IMR-90 (cell line): ENCODE measurements around the gene GGT1. TPM values are rescaled to one million over a fixed set of nuclear protein-coding genes. Genes with fewer than 3 reads are reported as not detected.

Experiments
- ATAC-seq: fragments of 200-7000 bp; cut with Tn5 transposase; 2 replicates; pipeline ENCODE4 v1.9.1; 2020; ENCODE audit warnings: low read depth, mild to moderate bottlenecking, moderate library complexity
- BruUV-seq: library from RNA; stranded (reverse); fragments of 400-500 nt; replicated peaks from 2 replicates; lab custom pipeline; 2021; lab: Mats Ljungman, UMichigan
- CTCF ChIA-PET: fragments of 300-600 bp; formaldehyde crosslinking; extraction: SDS; loops from one replicate; lab custom pipeline; 2021; ENCODE audit warnings: antibody characterized with exemption; lab: Yijun Ruan, JAX
- POLR2A ChIA-PET: fragments of 300-600 bp; sonication (Branson Sonifier 250); formaldehyde crosslinking; loops from one replicate; lab custom pipeline; 2022; ENCODE audit warnings: antibody characterized with exemption; ENCODE audit not compliant: unreplicated experiment; lab: Charles Lee
- DNase-seq: peaks from one replicate; pipeline ENCODE4 v3.0.0; 2013
- H2AFZ ChIP-seq: replicated peaks from 2 replicates; pipeline ENCODE3; 2013; ENCODE audit warnings: low read length, mild to moderate bottlenecking; ENCODE audit not compliant: poor library complexity
- H2AK5ac ChIP-seq: 2 replicates; pipeline ENCODE4 v1.6.1; 2013; ENCODE audit warnings: low read depth, low read length, inconsistent platforms
- H2AK9ac ChIP-seq: replicated peaks from 2 replicates; pipeline ENCODE3; 2013; ENCODE audit warnings: mild to moderate bottlenecking, low read depth, low read length, moderate library complexity; ENCODE audit not compliant: poor library complexity
- H2BK120ac ChIP-seq: 2 replicates; pipeline ENCODE4 v1.6.1; 2013; ENCODE audit warnings: low read depth, low read length, inconsistent platforms
- H2BK15ac ChIP-seq: 3 replicates; pipeline ENCODE4 v1.6.1; 2013; ENCODE audit warnings: low read depth, low read length, inconsistent platforms
- H2BK20ac ChIP-seq: 2 replicates; pipeline ENCODE4 v1.6.1; 2013; ENCODE audit warnings: low read depth, mild to moderate bottlenecking, inconsistent platforms, low read length, moderate library complexity
- H2BK5ac ChIP-seq: 2 replicates; pipeline ENCODE4 v1.6.1; 2013; ENCODE audit warnings: mild to moderate bottlenecking, low read depth, low read length, inconsistent platforms; ENCODE audit not compliant: poor library complexity, severe bottlenecking
- H3K14ac ChIP-seq: replicated peaks from 2 replicates; pipeline ENCODE4 v1.6.1; 2013; ENCODE audit warnings: low read depth, low read length, inconsistent platforms
- H3K18ac ChIP-seq: 2 replicates; pipeline ENCODE4 v1.6.1; 2013; ENCODE audit warnings: low read depth, low read length, control low read depth
- H3K23ac ChIP-seq: 2 replicates; pipeline ENCODE4 v1.6.1; 2013; ENCODE audit warnings: low read depth, low read length, inconsistent platforms
- H3K27ac ChIP-seq: 2 replicates; pipeline ENCODE4 v1.5.1; 2013; ENCODE audit warnings: mild to moderate bottlenecking, control low read depth, low read length; ENCODE audit not compliant: insufficient read depth
- H3K27me3 ChIP-seq: 2 replicates; pipeline ENCODE4 v1.6.1; 2013; ENCODE audit warnings: low read length; ENCODE audit not compliant: control insufficient read depth, insufficient read depth
- H3K36me3 ChIP-seq: 2 replicates; pipeline ENCODE4 v1.6.1; 2013; ENCODE audit warnings: low read length, mixed read lengths; ENCODE audit not compliant: control insufficient read depth, insufficient read depth
- H3K4ac ChIP-seq: 2 replicates; pipeline ENCODE4 v1.6.1; 2013; ENCODE audit warnings: low read depth, low read length, inconsistent platforms
- H3K4me1 ChIP-seq: 2 replicates; pipeline ENCODE4 v1.6.1; 2013; ENCODE audit warnings: low read length, mixed read lengths; ENCODE audit not compliant: control insufficient read depth, insufficient read depth
- H3K4me2 ChIP-seq: 2 replicates; pipeline ENCODE4 v1.6.1; 2013; ENCODE audit warnings: low read depth, mild to moderate bottlenecking, control low read depth, low read length, moderate library complexity
- H3K4me3 ChIP-seq: 2 replicates; pipeline ENCODE4 v1.5.1; 2013; ENCODE audit warnings: low read depth, mild to moderate bottlenecking, control low read depth, low read length, moderate library complexity; ENCODE audit not compliant: insufficient read depth
- H3K56ac ChIP-seq: 2 replicates; pipeline ENCODE4 v1.6.1; 2013; ENCODE audit warnings: low read length, inconsistent platforms; ENCODE audit not compliant: insufficient read depth; ENCODE audit errors: extremely low read depth
- H3K79me1 ChIP-seq, 2 experiments: 2 replicates each; pipeline ENCODE4 v1.6.1; 2013; ENCODE audit warnings: low read length in 2 of 2, inconsistent platforms in 1 of 2, low read depth in 1 of 2
- H3K9ac ChIP-seq: 2 replicates; pipeline ENCODE4 v1.6.1; 2013; ENCODE audit warnings: low read depth, low read length, control low read depth
- H3K9me1 ChIP-seq: 2 replicates; pipeline ENCODE4 v1.6.1; 2013; ENCODE audit warnings: low read length, inconsistent platforms; ENCODE audit not compliant: insufficient read depth
- H3K9me3 ChIP-seq: 2 replicates; pipeline ENCODE4 v1.6.1; 2013; ENCODE audit warnings: low read length; ENCODE audit not compliant: control insufficient read depth, insufficient read depth
- H4K20me1 ChIP-seq: 2 replicates; pipeline ENCODE4 v1.6.1; 2013; ENCODE audit warnings: low read length, inconsistent platforms; ENCODE audit not compliant: insufficient read depth
- H4K5ac ChIP-seq: 2 replicates; pipeline ENCODE4 v1.6.1; 2013; ENCODE audit warnings: mild to moderate bottlenecking, low read depth, low read length, control low read depth
- H4K8ac ChIP-seq, 2 experiments: 2 replicates each; pipeline ENCODE4 v1.6.1; 2013; ENCODE audit warnings: low read depth in 2 of 2, low read length in 2 of 2, control low read depth in 1 of 2, inconsistent platforms in 1 of 2
- H4K91ac ChIP-seq: 2 replicates; pipeline ENCODE4 v1.6.1; 2013; ENCODE audit warnings: low read depth, low read length, inconsistent platforms; ENCODE audit not compliant: insufficient read depth
- CTCF ChIP-seq: conservative IDR thresholded peaks from 2 replicates; pipeline ENCODE4 v1.5.1; 2012; ENCODE audit warnings: mild to moderate bottlenecking, low read depth, low read length, improper control_type of control experiment
- ELK1 ChIP-seq: fragments of 150-350 bp; IDR thresholded peaks from 2 replicates; pipeline ENCODE4 v1.6.1; 2016; ENCODE audit warnings: low read depth, mild to moderate bottlenecking, low read length, moderate library complexity, borderline replicate concordance
- MAZ ChIP-seq: IDR thresholded peaks from 2 replicates; pipeline ENCODE4 v1.6.1; 2012; ENCODE audit warnings: low read depth, mild to moderate bottlenecking, low read length, improper control_type of control experiment, moderate library complexity, borderline replicate concordance
- MXI1 ChIP-seq: IDR thresholded peaks from 2 replicates; pipeline ENCODE4 v1.6.1; 2012; ENCODE audit warnings: low read depth, mild to moderate bottlenecking, low read length, moderate library complexity, borderline replicate concordance
- POLR2A ChIP-seq: IDR thresholded peaks from 2 replicates; pipeline ENCODE4 v1.6.1; 2012; ENCODE audit warnings: mild to moderate bottlenecking, low read depth, low read length
- RAD21 ChIP-seq: IDR thresholded peaks from 2 replicates; pipeline ENCODE4 v1.6.1; 2012; ENCODE audit warnings: low read length, improper control_type of control experiment
- RCOR1 ChIP-seq: IDR thresholded peaks from 2 replicates; pipeline ENCODE4 v1.6.1; 2012; ENCODE audit warnings: mild to moderate bottlenecking, low read length, improper control_type of control experiment; ENCODE audit not compliant: insufficient replicate concordance
- RFX5 ChIP-seq: IDR thresholded peaks from 2 replicates; pipeline ENCODE4 v1.8.0; 2012; ENCODE audit warnings: low read depth, mild to moderate bottlenecking, low read length, moderate library complexity
- USF2 ChIP-seq: fragments of 150-350 bp; IDR thresholded peaks from 2 replicates; pipeline ENCODE4 v1.6.1; 2017; ENCODE audit warnings: mild to moderate bottlenecking, antibody characterized with exemption, low read length, low read depth
- WGBS, 2 experiments: methylation state at CpG; one replicate each; pipeline versions ENCODE4 v1.1.5 to v1.1.7; 2013; ENCODE audit warnings: missing lambda C conversion rate in 2 of 2; ENCODE audit not compliant: insufficient read length in 1 of 2; ENCODE audit errors: extremely low coverage in 2 of 2; 5-methylcytosine and 5-hydroxymethylcytosine counted together
- dilution Hi-C: fragments of 300-500 bp; cut with HindIII; formaldehyde crosslinking; loops from one replicate; pipeline ENCODE4 v1.14.3; 2018; ENCODE audit warnings: low sequenced_read_pairs; ENCODE audit not compliant: unreplicated experiment
- in situ Hi-C: fragments of 300-500 bp; cut with MboI; formaldehyde crosslinking; loops from 3 replicates; pipeline ENCODE4 v1.14.3; 2019; ENCODE audit warnings: low sequenced_read_pairs, inconsistent platforms, mixed read lengths
- intact Hi-C: fragments of 100-400 bp; cut with micrococcal nuclease; formaldehyde crosslinking; loops from 2 replicates; pipeline ENCODE4 v1.10.0; 2022
- polyA plus RNA-seq, 3 experiments: library from polyadenylated mRNA; depleted of rRNA; stranded (reverse); fragments of >200 nt; gene quantifications; 2 replicates each; pipeline ENCODE4 v1.2.3, GENCODE V29; 2012; ENCODE audit warnings: low replicate concordance in 1 of 3
- total RNA-seq: library from RNA; depleted of rRNA; stranded (reverse); fragments of >200 nt; gene quantifications from 2 replicates; pipeline ENCODE4 v1.2.3, GENCODE V29; 2012

The GGT1 gene
- total and polyA plus RNA-seq, 2 of the 4 experiments (the other 2 are of a cell fraction) = 3.4 to 7.3 TPM

- Histone ChIP-seq H3K23ac (no peak overlapping the region), H2BK120ac (no peak overlapping the region), H3K4ac (no peak overlapping the region), H3K27me3 (no peaks in the 10 kb centered on the region), H4K5ac (no peak overlapping the region), H4K8ac (no peak overlapping the region), H3K56ac (no peak overlapping the region), H3K36me3 (peaks cover 27% of the 10 kb centered on the region), H3K9ac (no peak overlapping the region), H3K4me1 (peaks cover 14% of the 10 kb centered on the region), H3K4me3 (no peak overlapping the region), H3K14ac (no peak overlapping the region), H2BK15ac (no peak overlapping the region), H3K9me1 (peaks cover 10% of the 10 kb centered on the region), H2AFZ (no peak overlapping the region), H3K27ac (no peak overlapping the region), H4K20me1 (peaks cover 4% of the 10 kb centered on the region; the same call in 1 of the 2 replicates), H3K18ac (no peak overlapping the region), H4K91ac (no peak overlapping the region), H3K4me2 (no peak overlapping the region), H2AK9ac (no peak overlapping the region), H3K79me1 (peaks cover under 1 to 6% of the 10 kb centered on the region in 2 experiments; a peak in 2 of 4 replicates), H2BK20ac (no peak overlapping the region), H3K9me3 (no peaks in the 10 kb centered on the region), H2BK5ac (no peak overlapping the region), H2AK5ac (no peak overlapping the region)
- no CpG with 5 or more reads among the region's 1 CpG for WGBS, 2 experiments
- TF ChIP-seq RCOR1 (no peak), CTCF (no peak), ELK1 (no peak), MXI1 (no peak), POLR2A (no peak), RFX5 (no peak), MAZ (no peak), RAD21 (no peak), USF2 (no peak)
- ATAC-seq (no peak), DNase-seq (no peak)
- dilution Hi-C loops (no loop called here), in situ Hi-C loops (no loop called here), intact Hi-C loops (no loop called here)
- BruUV-seq = no TSS peak
- ChIA-PET POLR2A (interaction anchor here (0.5 kb wide), 1 partner anchor 154 kb away, joined by 10 read pairs; no protein-coding TSS in a partner anchor), CTCF (no interaction called here)
Measured at GRCh38 chr22:24576778-24577177, 26.2 kb upstream of the GGT1 start.
